B cell (primary cell): ENCODE results near the gene DNAJC25. TPM values are rescaled to one million over a fixed set of nuclear protein-coding genes. Genes with fewer than 3 reads are reported as not detected.

Experiments
- ATAC-seq: fragments of 200-7000 bp; cut with Tn5 transposase; one replicate; pipeline ENCODE4 v1.10.0; 2021; ENCODE audit warnings: low read depth, mild to moderate bottlenecking, moderate number of reproducible peaks, moderate library complexity
- CTCF ChIA-PET: fragments of 350-600 bp; sonication (Branson Sonifier 250); formaldehyde crosslinking; loops from one replicate; lab custom pipeline; 2021; ENCODE audit warnings: antibody characterized with exemption, inconsistent platforms; lab: Charles Lee
- POLR2A ChIA-PET: fragments of 350-600 bp; sonication (Branson Sonifier 250); formaldehyde crosslinking; loops from one replicate; lab custom pipeline; 2021; ENCODE audit warnings: antibody characterized with exemption; lab: Charles Lee
- DNase-seq: peaks from one replicate; pipeline ENCODE4 v3.0.0; 2013
- H2AFZ ChIP-seq: 2 replicates; pipeline ENCODE4 v1.6.1; 2012; ENCODE audit warnings: mild to moderate bottlenecking, low read depth, low read length; ENCODE audit not compliant: insufficient read depth, poor library complexity, severe bottlenecking
- H3K27ac ChIP-seq, 2 donors: 1 replicate in 1 of 2; 2 replicates in 1 of 2; pipeline ENCODE4 v1.5.1; 2012 to 2013; ENCODE audit warnings: low read length in 2 of 2, mild to moderate bottlenecking in 2 of 2, moderate library complexity in 1 of 2
- H3K27me3 ChIP-seq, 4 experiments: fragments of 200-600 bp in 1 of 4; sonication (generic) in 1 of 4; replicated peaks in 1 of 4; 1 replicate in 2 of 4; 2 replicates in 2 of 4; pipeline versions ENCODE4 v1.6.1 to v1.7.0; 2013 to 2016; ENCODE audit warnings: low read length in 3 of 4, mild to moderate bottlenecking in 2 of 4, mixed read lengths in 1 of 4, moderate library complexity in 1 of 4; ENCODE audit not compliant: insufficient read depth in 4 of 4, control insufficient read depth in 3 of 4; ENCODE audit errors: control extremely low read depth in 1 of 4
- H3K36me3 ChIP-seq, 2 experiments: replicated peaks in 1 of 2; 1 replicate in 1 of 2; 2 replicates in 1 of 2; pipeline versions ENCODE4 v1.6.1 to v1.7.1; 2013; ENCODE audit warnings: low read length in 1 of 2; ENCODE audit not compliant: insufficient read depth in 2 of 2, control insufficient read depth in 1 of 2; ENCODE audit errors: control extremely low read depth in 1 of 2, extremely low read depth in 1 of 2
- H3K4me1 ChIP-seq, 2 donors: fragments of 200-600 bp in 1 of 2; sonication (generic) in 1 of 2; 1 replicate in 1 of 2; 2 replicates in 1 of 2; pipeline versions ENCODE4 v1.5.1 to v1.6.1; 2013 to 2017; ENCODE audit warnings: low read length in 2 of 2; ENCODE audit not compliant: control insufficient read depth in 2 of 2, insufficient read depth in 2 of 2
- H3K4me2 ChIP-seq: replicated peaks from 2 replicates; pipeline ENCODE3; 2012; ENCODE audit warnings: mild to moderate bottlenecking, low read depth, low read length; ENCODE audit not compliant: poor library complexity, severe bottlenecking
- H3K4me3 ChIP-seq, 5 experiments: fragments of 200-600 bp in 1 of 5; sonication (generic) in 1 of 5; 1 replicate in 3 of 5; 2 replicates in 2 of 5; pipeline versions ENCODE4 v1.5.1 to v1.7.0; 2011 to 2016; ENCODE audit warnings: low read length in 4 of 5, mild to moderate bottlenecking in 4 of 5, low read depth in 2 of 5, control low read depth in 1 of 5, moderate library complexity in 1 of 5; ENCODE audit not compliant: insufficient read depth in 1 of 5; ENCODE audit errors: control extremely low read depth in 1 of 5, extremely low read depth in 1 of 5
- H3K79me2 ChIP-seq: fragments of 200-600 bp; sonication (generic); one replicate; pipeline ENCODE4 v1.6.0; 2016; ENCODE audit warnings: low read length; ENCODE audit not compliant: control insufficient read depth, insufficient read depth
- H3K9ac ChIP-seq: fragments of 200-600 bp; sonication (generic); 2 replicates; pipeline ENCODE4 v1.6.1; 2017; ENCODE audit warnings: mild to moderate bottlenecking, low read length, moderate library complexity
- H3K9me3 ChIP-seq, 3 donors: one replicate each; pipeline versions ENCODE4 v1.6.1 to v1.7.1; 2013; ENCODE audit warnings: low read length in 2 of 3; ENCODE audit not compliant: control insufficient read depth in 2 of 3, insufficient read depth in 1 of 3; ENCODE audit errors: control extremely low read depth in 1 of 3
- H4K20me1 ChIP-seq: 2 replicates; pipeline ENCODE4 v1.6.0; 2012; ENCODE audit warnings: mild to moderate bottlenecking, low read length; ENCODE audit not compliant: insufficient read depth, control insufficient read depth, poor library complexity, severe bottlenecking
- H3K27ac Mint-ChIP-seq: one replicate; pipeline ENCODE4 v1.8.0; 2021; ENCODE audit warnings: mixed read lengths
- H3K27me3 Mint-ChIP-seq: one replicate; pipeline ENCODE4 v1.8.0; 2021; ENCODE audit warnings: mixed read lengths
- H3K4me1 Mint-ChIP-seq: one replicate; pipeline ENCODE4 v1.8.0; 2021; ENCODE audit warnings: mixed read lengths
- H3K4me3 Mint-ChIP-seq: one replicate; pipeline ENCODE4 v1.8.0; 2021; ENCODE audit warnings: mixed read lengths
- H3K9me3 Mint-ChIP-seq: one replicate; pipeline ENCODE4 v1.8.0; 2022; ENCODE audit warnings: mixed read lengths; ENCODE audit not compliant: insufficient read depth
- CTCF ChIP-seq: fragments of 200-600 bp; IDR thresholded peaks from one replicate; pipeline ENCODE4 v1.8.0; 2022; ENCODE audit warnings: antibody characterized with exemption, mild to moderate bottlenecking
- EZH2 ChIP-seq: IDR thresholded peaks from 2 replicates; pipeline ENCODE4 v1.6.1; 2012; ENCODE audit warnings: borderline replicate concordance, low read depth, mild to moderate bottlenecking, moderate library complexity, low read length; ENCODE audit not compliant: insufficient read depth, poor library complexity, severe bottlenecking
- WGBS: methylation state at CpG from one replicate; pipeline ENCODE4 v1.1.5; 2013; ENCODE audit warnings: missing lambda C conversion rate; ENCODE audit not compliant: insufficient coverage; 5-methylcytosine and 5-hydroxymethylcytosine counted together
- intact Hi-C: fragments of 100-400 bp; cut with micrococcal nuclease; formaldehyde crosslinking; loops from one replicate; pipeline ENCODE4 v1.10.0; 2022
- polyA plus RNA-seq: library from polyadenylated mRNA; depleted of rRNA; stranded (reverse); fragments of >200 nt; gene quantifications from 2 replicates; pipeline ENCODE4 v1.2.3, GENCODE V29; 2012
- total RNA-seq, 2 donors: library from RNA; stranded (reverse); fragments of 120-200 nt in 1 of 2; gene quantifications; 1 replicate in 1 of 2; 2 replicates in 1 of 2; pipeline versions ENCODE4 v1.2.3 to v1.2.4, GENCODE V29; 2013 to 2022

Gene DNAJC25
- total and polyA plus RNA-seq, 2 donors (not counting 1 experiment from before 2014, with no cell fraction given): 3.1 to 4.1 TPM

GRCh38 chr9:111582888-111583287 is 48.2 kb upstream of the DNAJC25 start:
- H3K27me3 Mint-ChIP-seq: no peaks in the 10 kb centered on the region
- no peak overlapping the region for H3K9ac ChIP-seq
- no peak overlapping the region for H3K27ac ChIP-seq
- H3K4me3 Mint-ChIP-seq: no peak overlapping the region
- no peak for DNase-seq
- ATAC-seq: no peak
- H3K9me3 Mint-ChIP-seq: no peaks in the 10 kb centered on the region
- H2AFZ ChIP-seq: no peak overlapping the region
- no peaks in the 10 kb centered on the region for H3K79me2 ChIP-seq
- intact Hi-C loops: no loop called here
- no peak overlapping the region for H3K4me3 ChIP-seq
- H3K4me1 Mint-ChIP-seq: no peaks in the 10 kb centered on the region
- H3K36me3 ChIP-seq: no peaks in the 10 kb centered on the region
- no peak overlapping the region for H3K4me2 ChIP-seq
- no peaks in the 10 kb centered on the region for H3K4me1 ChIP-seq
- TF ChIP-seq EZH2: no peak
- no peak for TF ChIP-seq CTCF
- POLR2A ChIA-PET: no interaction called here
- WGBS: no CpG with 5 or more reads among the region's 3 CpGs
- no peaks in the 10 kb centered on the region for H3K9me3 ChIP-seq
- no peak overlapping the region for H3K27ac Mint-ChIP-seq
- H4K20me1 ChIP-seq: no peaks in the 10 kb centered on the region
- CTCF ChIA-PET: no interaction called here
- H3K27me3 ChIP-seq: no peaks in the 10 kb centered on the region

GRCh38 chr9:111586378-111586777 is 44.8 kb upstream of the DNAJC25 start:
- Histone ChIP-seq H2AFZ (no peak overlapping the region), H4K20me1 (no peaks in the 10 kb centered on the region), H3K27me3 (no peaks in the 10 kb centered on the region), H3K79me2 (no peaks in the 10 kb centered on the region), H3K27ac (no peak overlapping the region), H3K36me3 (no peaks in the 10 kb centered on the region), H3K4me1 (no peaks in the 10 kb centered on the region), H3K9ac (no peak overlapping the region), H3K4me3 (no peak overlapping the region), H3K9me3 (no peaks in the 10 kb centered on the region), H3K4me2 (no peak overlapping the region)
- DNase-seq: no peak
- Mint-ChIP-seq H3K27me3 (no peaks in the 10 kb centered on the region), H3K4me3 (no peak overlapping the region), H3K4me1 (no peaks in the 10 kb centered on the region), H3K27ac (no peak overlapping the region), H3K9me3 (no peaks in the 10 kb centered on the region)
- POLR2A ChIA-PET: no interaction called here
- WGBS: 91% methylated on average over 3 of the region's 5 CpGs
- no peak for ATAC-seq
- TF ChIP-seq CTCF: no peak
- CTCF ChIA-PET: no interaction called here
- intact Hi-C loops: no loop called here
